GF-D8 (cell line): Measurements from ENCODE around the gene DIAPH2.
"Not testable (repeated sequence)": the region's sequence is repeated elsewhere in the genome, so short reads cannot be mapped to it uniquely, and the experiment has no call there.

ENCODE experiments used
- DNase-seq: peaks from one replicate; lab custom pipeline; 2025; lab: John Stamatoyannopoulos, UW

The DIAPH2 gene

GRCh38 chrX:97389761-97390192 is 705.1 kb downstream of the DIAPH2 start:
- DNase-seq, result no peak

- DNase-seq, result no peak
Observed at GRCh38 chrX:97397371-97397770, 712.7 kb downstream of the DIAPH2 start.

GRCh38 chrX:97398030-97398551 is 713.4 kb downstream of the DIAPH2 start:
- no peak for DNase-seq

GRCh38 chrX:97399400-97399799 is 714.8 kb downstream of the DIAPH2 start:
- DNase-seq, result no peak

GRCh38 chrX:97400492-97400891 is 715.9 kb downstream of the DIAPH2 start:
- no peak for DNase-seq

- no peak for DNase-seq
Observed at GRCh38 chrX:97401154-97401553, 716.5 kb downstream of the DIAPH2 start.

GRCh38 chrX:97401586-97402136 is 717.0 kb downstream of the DIAPH2 start:
- no peak for DNase-seq

GRCh38 chrX:97402333-97402732 is 717.7 kb downstream of the DIAPH2 start:
- no peak for DNase-seq

- no peak for DNase-seq
Observed at GRCh38 chrX:97402903-97403302, 718.3 kb downstream of the DIAPH2 start.

- DNase-seq, result no peak
Observed at GRCh38 chrX:97405031-97405660, 720.5 kb downstream of the DIAPH2 start.

GRCh38 chrX:97409632-97410415 is 725.2 kb downstream of the DIAPH2 start:
- not testable (repeated sequence) for DNase-seq

GRCh38 chrX:97416461-97416860 is 731.8 kb downstream of the DIAPH2 start:
- no peak for DNase-seq

GRCh38 chrX:97429101-97429500 is 744.5 kb downstream of the DIAPH2 start:
- DNase-seq, result no peak

GRCh38 chrX:97431281-97431680 is 746.6 kb downstream of the DIAPH2 start:
- DNase-seq, result no peak

GRCh38 chrX:97446298-97446882 is 761.7 kb downstream of the DIAPH2 start:
- DNase-seq, result no peak

- DNase-seq, result no peak
Observed at GRCh38 chrX:97447306-97447705, 762.7 kb downstream of the DIAPH2 start.

- DNase-seq, result no peak
Observed at GRCh38 chrX:97452283-97452682, 767.6 kb downstream of the DIAPH2 start.

- no peak for DNase-seq
Observed at GRCh38 chrX:97461763-97462162, 777.1 kb downstream of the DIAPH2 start.

- no peak for DNase-seq
Observed at GRCh38 chrX:97471071-97471470, 786.4 kb downstream of the DIAPH2 start.

- DNase-seq, result no peak
Observed at GRCh38 chrX:97474933-97475332, 790.3 kb downstream of the DIAPH2 start.

- DNase-seq, result no peak
Observed at GRCh38 chrX:97479106-97479890, 794.7 kb downstream of the DIAPH2 start.

- no peak for DNase-seq
Observed at GRCh38 chrX:97481228-97481627, 796.6 kb downstream of the DIAPH2 start.
